HEK293 (cell line): ENCODE results near the gene LDHD.

Source experiments
- ZNF426 ChIP-seq: fragments of 450-650 bp; formaldehyde crosslinking; IDR thresholded peaks from 2 replicates; pipeline ENCODE4 v1.5.1; 2017; ENCODE audit warnings: missing biosample characterization, missing genetic modification characterization, mild to moderate bottlenecking, inconsistent platforms, moderate library complexity
- TF ChIP-seq, protein P1 (sequence below): fragments of 450-650 bp; formaldehyde crosslinking; IDR thresholded peaks from 2 replicates; pipeline ENCODE4 v1.5.1; 2016; ENCODE audit warnings: missing biosample characterization, missing genetic modification characterization

DNA sequence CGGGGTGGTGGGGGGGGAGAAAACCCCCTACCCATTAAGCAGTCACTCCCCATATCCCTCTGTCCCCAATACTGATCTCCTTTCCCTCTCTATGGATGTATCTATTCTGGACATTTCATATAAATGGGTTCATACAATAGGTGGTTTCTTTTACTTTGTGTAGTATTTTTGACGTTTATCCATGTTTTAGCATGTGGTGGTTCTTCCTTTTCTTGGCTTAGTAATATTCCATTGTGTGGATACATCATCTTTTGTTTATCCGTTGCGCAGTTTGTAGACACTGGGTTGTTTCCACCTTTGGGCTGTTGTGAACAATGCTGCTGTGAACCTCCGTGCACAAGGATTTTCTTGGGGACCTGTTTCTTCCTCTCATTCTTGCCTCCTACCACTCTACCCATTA is 12.6 kb downstream of the LDHD start:
- TF ChIP-seq, protein P1, sequence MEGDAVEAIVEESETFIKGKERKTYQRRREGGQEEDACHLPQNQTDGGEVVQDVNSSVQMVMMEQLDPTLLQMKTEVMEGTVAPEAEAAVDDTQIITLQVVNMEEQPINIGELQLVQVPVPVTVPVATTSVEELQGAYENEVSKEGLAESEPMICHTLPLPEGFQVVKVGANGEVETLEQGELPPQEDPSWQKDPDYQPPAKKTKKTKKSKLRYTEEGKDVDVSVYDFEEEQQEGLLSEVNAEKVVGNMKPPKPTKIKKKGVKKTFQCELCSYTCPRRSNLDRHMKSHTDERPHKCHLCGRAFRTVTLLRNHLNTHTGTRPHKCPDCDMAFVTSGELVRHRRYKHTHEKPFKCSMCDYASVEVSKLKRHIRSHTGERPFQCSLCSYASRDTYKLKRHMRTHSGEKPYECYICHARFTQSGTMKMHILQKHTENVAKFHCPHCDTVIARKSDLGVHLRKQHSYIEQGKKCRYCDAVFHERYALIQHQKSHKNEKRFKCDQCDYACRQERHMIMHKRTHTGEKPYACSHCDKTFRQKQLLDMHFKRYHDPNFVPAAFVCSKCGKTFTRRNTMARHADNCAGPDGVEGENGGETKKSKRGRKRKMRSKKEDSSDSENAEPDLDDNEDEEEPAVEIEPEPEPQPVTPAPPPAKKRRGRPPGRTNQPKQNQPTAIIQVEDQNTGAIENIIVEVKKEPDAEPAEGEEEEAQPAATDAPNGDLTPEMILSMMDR (tag by site-specific recombination), result no peak
- no peak for TF ChIP-seq ZNF426 (tag by site-specific recombination)
